Stromal cell of bone marrow (primary cell): ENCODE data around the gene RGSL1.

Experiments used
- DNase-seq: peaks from one replicate; pipeline ENCODE4 v3.0.0-alpha.2; 2012; ENCODE audit warnings: low read depth

RGSL1 gene

DNA sequence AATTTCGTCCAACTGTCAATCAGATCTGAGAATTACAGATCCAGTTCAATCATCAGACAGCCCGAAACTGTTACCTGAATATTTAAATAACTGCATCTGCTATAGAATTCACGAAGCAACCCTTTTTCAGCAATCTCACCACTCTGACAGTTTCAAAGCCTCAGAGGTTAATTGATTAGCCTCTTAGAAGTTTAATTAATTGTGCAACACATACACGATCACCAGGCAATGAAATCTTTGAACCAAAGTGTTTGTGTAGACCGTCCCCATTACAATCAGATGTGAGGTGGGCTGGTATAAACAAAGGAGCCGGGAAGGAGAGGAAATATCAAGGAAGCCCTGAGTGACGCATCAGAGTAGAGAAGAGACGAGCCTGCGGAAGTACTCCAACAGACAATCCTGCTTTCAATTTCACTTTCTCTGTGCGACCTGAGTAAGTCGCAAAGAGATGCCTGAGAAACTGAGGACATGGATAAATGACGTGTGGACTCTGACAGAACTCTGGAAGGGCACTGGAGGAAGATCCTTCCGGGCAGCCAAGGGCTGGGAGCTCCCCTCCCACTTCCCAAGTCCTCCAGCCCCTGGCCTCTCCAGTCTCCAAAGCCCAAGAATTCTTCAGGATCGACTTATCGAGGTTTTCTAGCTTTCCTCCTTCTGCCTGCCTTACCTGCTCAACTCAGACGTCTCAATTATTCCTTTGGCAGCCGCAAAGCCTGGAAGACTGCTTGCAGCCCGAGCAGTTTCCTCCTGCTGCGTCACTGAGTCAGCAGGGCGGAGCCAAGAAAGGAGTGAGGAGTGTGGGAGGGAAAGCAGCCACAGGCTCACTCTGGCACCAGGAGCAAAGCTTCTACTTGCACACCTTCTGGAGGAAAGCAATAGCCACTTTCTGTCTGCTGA, 138.8 kb downstream of the RGSL1 start, which contains the start of gene RNASEL:
Gene RNASEL, minus strand, starts transcription at position 757 of the 897 bp plus-strand sequence. CDS start 2,450 bp downstream, outside the sequence.
- peak; percentile 61 for DNase-seq

DNA sequence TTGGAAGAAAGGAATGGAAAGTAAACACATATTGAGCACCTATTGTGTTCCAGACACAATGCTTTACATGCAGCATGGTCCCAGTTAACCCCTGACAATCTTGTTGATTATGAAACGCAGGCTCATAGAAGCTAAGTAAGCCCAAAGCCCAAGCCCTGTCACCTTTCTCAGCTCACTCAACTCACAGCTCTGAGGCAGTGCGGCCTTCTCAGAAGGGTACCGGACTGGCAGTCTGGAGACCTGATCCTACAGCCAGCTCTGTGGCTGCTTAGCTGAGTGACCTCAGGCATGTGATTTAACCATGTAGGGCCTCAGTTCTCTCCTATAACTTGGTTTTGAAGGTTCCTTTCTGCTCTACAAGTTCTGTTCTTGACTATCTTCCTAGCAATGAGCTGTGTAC, 139.6 kb downstream of the RGSL1 start:
- no peak for DNase-seq

DNA sequence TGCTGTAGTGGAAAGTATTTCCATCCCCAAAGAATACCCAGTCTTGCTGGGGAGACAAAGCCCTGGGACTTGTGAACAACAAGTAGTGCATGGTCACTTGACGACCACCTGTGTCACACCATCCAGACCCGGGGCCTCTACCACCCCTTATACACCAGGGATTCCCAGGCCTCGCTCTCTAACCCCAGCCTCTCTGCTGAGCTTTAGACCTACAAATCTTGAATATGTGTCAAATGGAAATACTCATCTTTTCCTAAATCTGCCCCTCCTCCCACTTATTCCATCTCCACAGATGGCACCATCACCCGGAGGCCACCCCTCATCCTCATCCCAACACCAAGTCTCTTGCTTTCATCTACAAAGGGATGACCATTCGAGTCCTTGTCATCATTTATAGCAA, 140.0 kb downstream of the RGSL1 start:
- no peak for DNase-seq

DNA sequence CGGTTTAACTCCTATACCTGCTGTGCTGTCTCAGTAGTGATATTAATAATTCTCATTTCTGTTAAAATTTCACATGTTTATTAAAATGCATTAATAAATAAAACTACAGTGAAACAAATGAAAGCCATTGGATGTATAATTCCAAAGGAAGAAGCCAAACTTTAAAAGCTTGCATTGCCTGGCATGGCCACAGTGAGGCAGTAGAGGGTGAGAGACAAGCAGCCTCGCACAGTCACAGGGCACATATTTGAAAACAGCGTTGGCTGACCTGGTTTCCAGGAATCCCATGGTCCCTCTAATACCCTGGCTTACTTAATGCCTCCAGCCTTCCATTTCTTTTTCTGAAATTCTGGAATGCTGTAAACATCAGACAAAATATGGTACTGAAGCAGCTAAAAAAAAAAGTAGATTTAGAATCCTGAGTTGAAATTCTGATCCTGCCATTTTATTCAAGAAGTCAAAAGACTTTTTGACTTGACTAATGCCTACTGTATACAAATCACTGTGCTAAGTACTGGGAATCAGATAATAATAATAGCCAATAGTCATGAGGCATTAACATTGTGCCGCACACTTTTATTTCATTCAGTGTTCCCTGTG, 145.8 kb downstream of the RGSL1 start:
- DNase-seq: peak; percentile 55

DNA sequence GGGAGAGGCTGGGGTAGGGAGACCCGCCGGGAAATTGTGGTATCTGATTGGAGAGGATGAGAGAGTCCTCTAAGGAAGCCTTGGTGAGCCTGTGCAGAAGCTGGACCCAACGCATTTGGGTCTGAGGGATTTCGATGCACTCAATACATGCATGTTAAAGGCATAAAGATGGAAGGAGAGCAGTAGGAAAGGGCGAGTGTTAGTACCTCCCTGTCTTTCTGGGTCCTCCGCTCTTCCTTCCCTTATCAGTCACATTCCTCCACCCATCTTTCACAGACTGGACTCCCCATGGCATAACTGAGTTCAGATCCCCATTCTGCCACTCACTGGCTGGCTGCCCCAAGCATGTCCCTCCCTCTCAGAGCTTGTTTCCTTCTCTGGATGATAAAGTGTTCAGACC, 147.0 kb downstream of the RGSL1 start:
- DNase-seq: no peak

DNA sequence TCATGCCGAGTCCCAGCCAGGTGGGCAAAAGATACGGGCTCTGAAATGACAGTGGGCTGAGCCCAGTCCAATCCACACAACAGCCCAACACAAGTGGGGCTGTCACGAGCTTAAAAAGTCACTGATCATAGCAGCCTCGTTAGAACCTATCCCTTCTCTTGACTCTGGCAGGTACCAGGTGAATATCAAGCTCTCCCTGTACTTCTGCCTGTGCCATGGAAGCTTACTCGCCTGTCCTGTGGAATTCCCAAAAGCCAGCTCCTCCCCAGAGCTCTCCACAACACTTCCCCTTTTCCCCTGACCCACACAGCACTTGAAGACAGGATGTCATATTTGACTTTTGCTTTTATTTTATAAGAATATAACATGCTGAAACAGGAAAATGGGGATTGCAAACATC, 148.3 kb downstream of the RGSL1 start:
- no peak for DNase-seq

DNA sequence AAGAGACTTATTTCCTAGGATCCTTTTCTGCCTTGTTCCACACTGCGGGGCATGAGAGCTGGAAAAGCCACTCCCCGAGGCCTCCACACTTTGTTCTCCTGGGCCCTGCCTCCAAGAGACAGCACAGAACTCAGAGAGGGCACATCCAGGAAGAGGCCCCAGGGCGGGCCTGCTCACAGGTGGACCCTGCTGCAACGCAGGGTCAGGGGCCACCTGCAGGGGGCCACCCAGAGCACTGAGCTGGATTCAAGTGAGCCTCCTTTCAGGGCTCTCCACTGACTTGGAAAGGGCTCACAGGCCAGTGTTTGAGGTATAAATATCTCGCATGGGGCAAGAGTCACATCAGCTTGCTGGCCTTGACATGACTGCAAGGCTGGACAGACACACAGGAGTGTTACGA, 149.4 kb downstream of the RGSL1 start:
- no peak for DNase-seq

DNA sequence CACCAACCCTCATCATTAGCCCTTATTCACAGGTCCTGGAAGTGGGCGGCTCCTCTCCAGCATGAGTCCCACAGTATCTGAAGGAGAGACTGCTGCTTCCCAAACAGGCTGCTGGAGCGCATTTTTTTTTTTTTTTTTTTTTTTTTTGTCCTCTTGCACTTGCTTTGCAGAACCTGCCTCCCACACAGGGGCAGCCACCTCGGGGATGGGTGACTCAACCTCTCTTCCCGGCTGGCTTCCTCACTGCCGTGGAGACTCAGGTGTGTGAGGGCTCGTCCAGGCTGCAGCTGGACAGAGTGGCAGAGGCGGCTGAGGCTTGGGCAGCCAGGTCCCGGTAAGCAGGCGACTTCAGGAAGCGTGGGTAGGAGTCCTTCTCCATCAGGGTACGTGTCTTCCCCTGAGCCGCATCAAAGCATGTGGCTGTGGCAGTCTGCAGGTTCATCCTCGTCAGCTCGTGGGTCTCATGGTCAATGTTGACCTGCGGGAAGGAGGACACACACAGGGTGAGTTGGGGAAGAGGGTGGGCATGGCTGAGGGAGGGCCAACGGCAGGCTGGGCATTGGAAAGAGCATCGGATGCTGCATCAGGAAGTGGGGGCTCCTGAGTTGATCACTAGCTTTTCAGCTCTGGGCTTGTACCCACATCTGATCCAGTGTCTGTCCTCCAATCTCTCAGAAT, 150.2 kb downstream of the RGSL1 start:
- DNase-seq: no peak

DNA sequence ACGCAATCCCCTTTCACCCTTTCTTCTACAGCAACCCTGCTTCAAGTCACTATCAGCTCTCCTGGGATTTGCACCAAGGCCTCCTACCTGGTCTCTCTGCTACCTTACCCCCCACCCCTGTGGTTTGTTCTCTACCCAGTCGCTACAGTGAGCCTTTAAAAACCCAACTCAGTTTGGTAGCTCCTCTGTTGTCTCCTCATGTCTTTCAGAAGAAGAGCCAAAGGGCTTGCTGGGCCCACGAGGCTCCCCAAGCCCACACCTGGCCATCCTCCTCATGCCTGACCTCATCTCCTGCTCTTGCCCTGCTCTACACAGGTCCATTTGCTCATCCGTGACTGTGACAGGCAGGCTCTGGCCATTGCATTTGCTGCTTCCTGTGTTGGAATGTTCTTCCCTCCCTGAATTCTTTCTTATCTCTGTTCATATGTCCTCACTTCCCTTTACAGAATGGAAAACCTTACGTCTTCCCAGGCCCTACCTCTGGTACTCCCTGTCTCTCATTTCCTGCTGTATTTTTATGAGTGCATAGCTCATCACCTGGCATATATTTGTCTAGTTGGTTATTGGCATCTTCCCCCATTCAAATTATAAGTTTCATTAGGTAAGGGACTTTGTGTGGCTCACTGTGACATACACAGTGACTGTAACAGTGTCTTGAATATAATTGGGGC, 150.9 kb downstream of the RGSL1 start:
- DNase-seq: no peak

DNA sequence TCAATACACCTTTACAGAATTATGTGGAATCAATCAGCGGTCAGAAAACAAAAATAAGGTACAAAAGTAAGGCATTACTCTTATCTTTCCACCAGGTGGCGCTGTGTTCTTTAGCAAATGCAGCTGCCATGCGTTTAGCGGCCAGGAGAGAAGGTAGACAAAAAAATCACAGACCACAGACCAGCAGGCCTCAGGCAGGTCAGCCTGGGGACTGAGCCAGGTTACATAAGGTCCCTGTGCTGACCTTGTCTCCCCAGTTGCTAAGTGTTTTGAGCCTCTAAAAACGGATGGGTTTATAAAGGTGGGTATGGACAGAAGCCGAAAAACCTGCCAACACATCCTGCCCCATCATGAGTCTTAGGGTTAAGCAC, 151.5 kb downstream of the RGSL1 start:
- no peak for DNase-seq

DNA sequence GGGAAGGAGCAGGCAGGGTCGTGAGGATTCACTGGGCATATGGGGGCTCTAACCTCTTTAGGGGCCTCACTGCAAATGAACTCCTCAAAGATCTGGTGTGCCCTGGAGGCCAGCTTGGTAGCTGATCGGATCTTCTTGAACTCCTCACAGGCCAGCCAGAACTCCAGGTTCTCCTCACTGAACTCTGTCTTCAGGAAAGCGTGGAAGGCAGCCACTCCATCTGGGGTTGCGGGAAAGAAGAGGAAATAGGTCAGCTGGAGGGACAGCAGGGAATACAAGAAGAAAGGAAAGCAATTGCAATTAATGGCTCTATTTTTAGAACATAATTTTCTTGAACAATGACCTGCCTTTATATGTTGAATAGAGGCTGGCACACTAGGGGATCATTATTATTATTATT, 152.0 kb downstream of the RGSL1 start:
- no peak for DNase-seq

DNA sequence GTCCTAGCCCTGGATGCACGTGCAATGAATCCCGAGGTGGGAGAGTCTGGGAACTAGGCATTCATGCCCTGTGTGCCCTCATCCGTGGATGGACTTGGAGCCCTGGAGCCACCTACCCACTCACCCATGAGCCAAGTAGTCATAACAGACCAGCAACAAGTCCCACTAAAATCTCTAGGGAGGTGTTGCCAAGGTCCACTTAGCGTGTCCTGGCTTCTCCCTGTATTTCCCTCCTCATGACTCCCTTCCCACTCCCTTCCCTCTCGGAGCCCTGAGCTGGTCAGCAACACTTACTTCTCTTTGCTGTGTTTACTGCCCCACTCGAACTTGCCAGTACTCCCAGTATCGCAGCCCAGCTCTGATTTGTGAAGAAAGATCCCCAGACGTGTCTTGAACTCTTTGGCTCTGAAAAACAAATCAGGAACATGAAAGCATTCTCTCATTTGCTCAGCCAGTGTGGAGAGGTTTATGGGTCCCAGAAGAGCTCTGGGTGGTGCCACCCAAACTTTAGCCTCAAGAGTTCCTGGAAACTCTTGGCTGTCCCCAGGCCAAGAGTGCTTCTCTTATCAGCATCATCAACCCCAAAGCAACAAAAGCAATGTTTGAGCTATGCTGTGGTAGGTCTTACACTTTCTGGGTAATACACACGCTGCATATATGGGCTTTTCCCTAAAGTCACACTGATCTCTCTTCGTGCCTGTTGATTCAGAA, 153.1 kb downstream of the RGSL1 start:
- no peak for DNase-seq

DNA sequence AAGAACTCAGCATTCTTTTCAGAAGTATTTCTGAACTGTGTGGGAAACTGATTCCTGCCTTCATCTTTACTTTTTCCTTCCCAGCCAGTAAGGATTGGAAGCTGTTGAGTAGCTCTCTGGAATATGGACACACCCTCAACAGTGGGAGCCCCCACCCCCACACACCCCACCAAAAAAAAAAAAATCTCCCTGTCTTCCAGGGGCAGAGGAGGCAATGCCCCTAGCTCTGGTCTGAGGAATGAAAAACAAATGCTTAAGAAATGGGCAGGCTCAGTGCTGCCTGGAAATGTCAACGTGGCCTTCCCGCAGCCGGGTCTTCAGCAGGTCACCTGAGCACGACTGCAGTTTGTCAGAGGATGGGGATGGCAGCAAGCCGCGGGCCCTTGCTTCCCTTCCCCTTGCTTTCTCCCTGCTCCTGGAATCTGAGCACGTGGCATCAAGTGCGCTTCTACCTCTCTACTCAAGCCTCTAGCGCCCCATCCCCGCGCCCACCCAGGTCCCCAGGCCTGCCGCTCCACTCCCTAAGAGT, 153.8 kb downstream of the RGSL1 start:
- no peak for DNase-seq

DNA sequence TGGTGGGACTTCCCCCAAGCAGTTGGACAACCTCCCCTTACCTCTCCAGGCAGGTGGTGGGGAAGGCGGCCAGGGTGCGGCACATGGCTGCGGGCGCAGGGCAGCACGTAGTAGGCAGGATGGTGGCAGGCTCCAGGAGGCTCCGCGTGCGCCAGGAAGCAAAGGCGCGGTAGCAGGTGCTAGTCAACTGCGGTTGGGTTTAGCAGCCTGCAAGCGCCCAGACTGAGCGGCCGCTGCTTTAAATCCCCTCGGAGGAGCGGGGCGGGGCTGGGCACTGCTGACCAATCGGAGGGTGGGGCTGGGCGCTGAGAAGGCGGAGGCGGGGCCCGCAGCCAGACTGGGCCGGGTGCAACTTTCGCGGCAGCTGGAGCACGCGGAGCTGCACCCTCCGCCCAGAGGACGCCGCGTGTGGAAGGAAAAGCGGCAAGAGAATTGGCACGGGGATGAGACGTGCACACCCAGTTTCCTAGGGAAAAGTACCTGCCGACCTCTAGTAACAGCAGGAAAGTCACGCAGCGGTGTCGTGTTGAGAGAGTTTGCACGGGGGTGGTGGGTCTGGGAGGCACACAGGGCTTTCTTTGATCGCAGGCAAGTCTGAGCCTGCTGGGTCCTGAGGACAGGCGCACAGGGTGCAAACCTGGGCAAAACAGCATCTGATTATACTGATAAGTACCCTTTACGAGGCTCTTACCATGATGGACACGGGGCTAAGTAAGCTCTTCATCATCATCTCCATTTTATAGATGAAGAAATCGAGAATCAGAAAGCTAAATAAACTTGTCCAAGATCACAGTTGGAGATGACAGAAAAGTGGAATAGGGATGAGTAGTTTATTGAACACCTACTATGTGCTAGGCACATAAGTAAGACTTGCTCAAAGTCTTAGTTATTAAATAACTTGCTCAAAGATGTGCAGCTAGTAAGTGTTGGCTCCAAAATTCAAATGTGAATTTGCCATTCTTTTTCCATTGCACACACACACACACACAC, 154.5 kb downstream of the RGSL1 start, which contains the start of gene RGS16:
Gene RGS16, minus strand, starts transcription at position 215 of the 990 bp plus-strand sequence. Its CDS starts 130 bp downstream, at position 85.
- DNase-seq: no peak

DNA sequence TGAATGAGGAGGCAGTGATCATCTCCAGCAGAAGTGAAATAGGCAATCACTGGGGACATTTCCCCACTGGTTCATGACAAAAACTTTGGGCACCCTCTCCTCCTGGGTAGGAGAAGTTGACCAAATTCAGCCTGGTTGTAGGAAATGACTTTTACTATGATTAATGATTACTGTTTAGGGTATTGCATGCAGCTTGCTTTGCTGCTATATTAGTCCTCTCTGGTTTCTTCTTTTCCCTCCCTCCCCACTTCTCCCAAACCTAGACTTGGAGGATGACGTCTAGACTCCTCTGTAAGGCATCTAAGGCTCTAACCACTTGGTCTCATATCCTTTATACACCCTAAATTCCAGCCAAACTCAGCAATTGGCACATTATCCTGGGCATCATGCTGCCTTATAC, 157.6 kb downstream of the RGSL1 start:
- no peak for DNase-seq

DNA sequence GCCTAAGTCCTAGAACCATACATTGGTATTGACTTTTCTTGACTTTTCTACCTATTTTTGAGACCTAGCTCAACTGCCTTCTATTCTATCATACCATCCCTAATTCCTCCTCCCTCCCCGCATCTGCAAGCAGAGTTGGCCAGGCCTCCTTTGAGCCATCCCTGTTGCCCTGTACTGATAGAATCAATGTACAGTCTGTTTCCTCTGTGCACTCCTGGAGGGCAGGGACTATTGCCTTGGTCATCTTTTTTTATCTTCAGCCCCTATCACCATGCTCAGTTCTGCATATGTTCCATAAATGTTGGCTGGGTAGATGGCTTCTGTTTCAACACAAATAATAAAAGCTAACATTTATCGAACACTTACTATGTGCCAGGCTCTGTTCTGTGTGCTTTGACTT, 158.3 kb downstream of the RGSL1 start:
- no peak for DNase-seq

DNA sequence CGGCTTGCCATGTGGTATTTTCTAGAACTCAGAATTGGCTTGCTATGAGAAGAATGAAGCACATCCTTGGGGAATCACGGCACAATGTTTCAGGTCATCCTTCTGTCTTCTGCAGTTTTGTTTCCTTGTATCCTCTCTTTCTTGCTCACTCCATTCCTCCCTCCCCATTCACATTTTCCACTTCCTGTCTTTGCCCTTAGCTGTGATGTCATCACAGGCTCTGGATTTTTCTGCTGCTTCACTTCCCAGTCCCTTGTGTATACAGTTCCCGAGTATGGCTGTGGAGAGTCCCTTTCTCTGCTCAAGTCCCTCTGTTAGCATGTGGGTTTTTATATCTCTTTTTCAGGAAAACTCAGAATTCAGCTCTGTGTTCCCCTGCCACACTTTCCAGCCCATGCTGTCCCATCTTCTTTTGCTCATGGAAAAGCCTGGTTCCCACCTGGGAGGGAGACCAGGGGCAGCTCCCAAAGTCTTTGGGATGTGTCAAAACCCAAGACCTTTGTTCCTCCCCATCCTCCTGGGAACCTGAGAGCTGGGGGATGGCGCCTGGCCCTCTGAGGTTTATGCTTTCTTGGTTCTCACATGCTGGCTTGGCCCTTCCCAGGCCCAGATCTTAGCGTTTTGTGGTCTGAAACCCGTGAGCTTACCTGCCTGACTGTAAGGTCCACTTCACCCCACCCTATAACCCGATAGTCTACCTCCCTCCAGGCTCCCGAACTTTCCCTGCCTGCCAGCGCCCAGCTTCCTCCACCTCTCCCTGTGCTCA, 159.1 kb downstream of the RGSL1 start:
- DNase-seq: peak; percentile 59
